DMS 273 treated with DMSO at 0.1 percent for 48 hours (cell line): Measurements from ENCODE around the gene SOD2.
"Not testable (repeated sequence)": the region's sequence is repeated elsewhere in the genome, so short reads cannot be mapped to it uniquely, and the experiment has no call there.

Source experiments
- DNase-seq: peaks from one replicate; lab custom pipeline; 2025; lab: John Stamatoyannopoulos, UW

Gene SOD2

GRCh38 chr6:159716247-159717096 is 23.4 kb upstream of the SOD2 start:
- DNase-seq = peak; percentile 42

- DNase-seq = no peak
These were observed 22.6 kb upstream of the SOD2 start for GRCh38 chr6:159715605-159716004.

- no peak for DNase-seq
These were observed 22.1 kb upstream of the SOD2 start for GRCh38 chr6:159715166-159715565.

- DNase-seq = no peak
These were observed 21.4 kb upstream of the SOD2 start for GRCh38 chr6:159714404-159714803.

GRCh38 chr6:159713984-159714383 is 20.9 kb upstream of the SOD2 start:
- DNase-seq = no peak

GRCh38 chr6:159712389-159712788 is 19.3 kb upstream of the SOD2 start:
- not testable (repeated sequence) for DNase-seq

- not testable (repeated sequence) for DNase-seq
These were observed 17.6 kb upstream of the SOD2 start for GRCh38 chr6:159710603-159711002.

GRCh38 chr6:159701413-159701999 is 8.5 kb upstream of the SOD2 start:
- DNase-seq = no peak

- no peak for DNase-seq
These were observed 7.9 kb upstream of the SOD2 start for GRCh38 chr6:159700970-159701369.

- no peak for DNase-seq
These were observed 2.9 kb upstream of the SOD2 start for GRCh38 chr6:159695984-159696383.

GRCh38 chr6:159693894-159694545 is 979 bp upstream of the SOD2 start:
- no peak for DNase-seq

- DNase-seq = no peak
These were observed 526 bp downstream of the SOD2 start for GRCh38 chr6:159692303-159693127.

- no peak for DNase-seq
These were observed 1.1 kb downstream of the SOD2 start for GRCh38 chr6:159691963-159692287.

- no peak for DNase-seq
These were observed 1.7 kb downstream of the SOD2 start for GRCh38 chr6:159691133-159691962.

GRCh38 chr6:159690135-159690534 is 2.9 kb downstream of the SOD2 start:
- DNase-seq = not testable (repeated sequence)

- no peak for DNase-seq
These were observed 4.0 kb downstream of the SOD2 start for GRCh38 chr6:159689001-159689400.

- no peak for DNase-seq
These were observed 4.7 kb downstream of the SOD2 start for GRCh38 chr6:159688266-159688905.

GRCh38 chr6:159687341-159687740 is 5.7 kb downstream of the SOD2 start:
- no peak for DNase-seq

GRCh38 chr6:159686703-159687102 is 6.3 kb downstream of the SOD2 start:
- no peak for DNase-seq

- no peak for DNase-seq
These were observed 7.0 kb downstream of the SOD2 start for GRCh38 chr6:159686040-159686439.

GRCh38 chr6:159684013-159684304 is 9.1 kb downstream of the SOD2 start:
- no peak for DNase-seq
